Sigmoid colon (tissue), 7 donors: ENCODE results near the gene SLC4A7. TPM values are rescaled to one million over a fixed set of nuclear protein-coding genes. Genes with fewer than 3 reads are reported as not detected.
A peak's percentile ranks its signal among the peaks of the same experiment; 100 is the strongest.

Experiments
- DNase-seq: peaks from one replicate; pipeline ENCODE4 v3.0.0-alpha.2; 2019
- H3K27ac ChIP-seq, 4 donors: fragments of 200-600 bp; sonication (generic); one replicate each; pipeline ENCODE4 v1.5.1; 2016 to 2019; ENCODE audit warnings: mild to moderate bottlenecking in 1 of 4
- H3K27me3 ChIP-seq, 3 donors: fragments of 200-600 bp; sonication (generic); one replicate each; pipeline ENCODE4 v1.5.1; 2019; ENCODE audit warnings: mild to moderate bottlenecking in 1 of 3
- H3K36me3 ChIP-seq, 4 donors: fragments of 200-600 bp; sonication (generic); one replicate each; pipeline ENCODE4 v1.5.1; 2016 to 2019
- H3K4me1 ChIP-seq, 4 donors: fragments of 200-600 bp; sonication (generic); one replicate each; pipeline ENCODE4 v1.5.1; 2017 to 2019
- H3K4me3 ChIP-seq, 4 donors: fragments of 200-600 bp; sonication (generic); one replicate each; pipeline ENCODE4 v1.5.1; 2017 to 2019; ENCODE audit warnings: mild to moderate bottlenecking in 2 of 4, moderate library complexity in 1 of 4
- H3K9me3 ChIP-seq, 4 donors: fragments of 200-600 bp in 3 of 4; sonication (generic) in 3 of 4; one replicate each; pipeline versions ENCODE4 v1.5.1 to v1.6.1; 2013 to 2019
- EP300 ChIP-seq, 4 donors: sonication (generic); formaldehyde crosslinking; IDR thresholded peaks; one replicate each; pipeline ENCODE4 v1.6.1; 2017; ENCODE audit warnings: antibody characterized with exemption in 4 of 4
- POLR2A ChIP-seq, 2 donors: fragments of 450-650 bp; IDR thresholded peaks; one replicate each; pipeline ENCODE4 v1.6.1; 2016; ENCODE audit warnings: antibody characterized with exemption in 2 of 2, mild to moderate bottlenecking in 2 of 2, moderate library complexity in 2 of 2
- POLR2AphosphoS5 ChIP-seq, 4 donors: sonication (generic); formaldehyde crosslinking; IDR thresholded peaks; one replicate each; pipeline ENCODE4 v1.6.1; 2017; ENCODE audit warnings: antibody characterized with exemption in 4 of 4
- WGBS, 2 donors: extraction: QIAGEN DNeasy Blood & Tissue Kit; methylation state at CpG; one replicate each; pipeline ENCODE4 v1.1.7; 2013; 5-methylcytosine and 5-hydroxymethylcytosine counted together
- intact Hi-C: fragments of 100-400 bp; cut with DNase I; formaldehyde crosslinking; loops from one replicate; pipeline ENCODE4 v1.15.1; 2023
- polyA plus RNA-seq, 3 donors: library from polyadenylated mRNA; stranded (reverse); fragments of 200-250 nt; gene quantifications; one replicate each; pipeline ENCODE4 v1.2.3, GENCODE V29; 2013
- total RNA-seq, 4 donors: library from RNA; depleted of rRNA; stranded (reverse); fragments of >200 nt; gene quantifications; one replicate each; pipeline ENCODE4 v1.1.0, GENCODE V29; 2016
- TF ChIP-seq, protein P1 (sequence below), 4 experiments: fragments of 450-650 bp in 3 of 4; fragments of 200-600 bp in 1 of 4; IDR thresholded peaks; one replicate each; pipeline ENCODE4 v1.5.1; 2016 to 2019; ENCODE audit warnings: antibody characterized with exemption in 4 of 4, mild to moderate bottlenecking in 3 of 4, moderate library complexity in 2 of 4
- donor health status: healthy with polysubstance abuse.
- donor health status: Bipolar disorder and iron deficiency.
- donor health status: healthy.

Gene SLC4A7
- total and polyA plus RNA-seq, 7 donors, result 1.6 to 91.0 (median 63.8) TPM

DNA sequence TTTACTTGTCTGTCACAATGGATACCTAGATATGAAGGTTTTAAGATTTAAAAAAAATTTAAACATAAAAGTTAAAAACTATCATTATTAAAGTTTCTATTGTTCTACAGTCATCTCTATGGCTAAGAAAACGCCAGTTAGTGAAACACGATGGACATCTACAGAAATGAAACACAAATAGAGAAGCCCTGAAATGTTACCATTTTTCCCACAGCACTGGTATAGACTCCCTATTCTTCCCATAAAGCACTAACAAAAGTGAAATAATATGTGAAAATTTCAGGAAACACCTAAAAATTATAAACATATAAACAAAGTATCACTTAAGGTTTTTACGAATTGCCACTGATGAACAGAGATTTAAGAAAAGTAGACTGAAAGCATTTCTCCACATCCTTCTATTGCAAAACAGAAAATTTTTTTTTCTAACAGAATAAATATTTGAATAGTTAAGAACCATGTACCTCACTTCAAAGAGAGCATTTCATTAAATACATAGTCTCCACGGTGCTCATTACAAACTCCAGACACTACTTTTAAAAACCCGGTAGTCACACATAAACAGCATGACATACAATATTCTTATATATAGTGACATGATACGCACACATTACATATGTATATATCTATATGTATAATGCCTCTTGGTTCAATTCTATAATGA lies 107.9 kb downstream of the SLC4A7 start:
- Histone ChIP-seq H3K36me3 (peaks cover 0 to 17% (median 2%) of the 10 kb centered on the region in 4 donors), H3K27ac (no peak overlapping the region), H3K4me1 (peaks cover 0 to 9% (median 2%) of the 10 kb centered on the region in 4 donors), H3K9me3 (no peaks in the 10 kb centered on the region), H3K4me3 (no peak overlapping the region), H3K27me3 (no peaks in the 10 kb centered on the region)
- TF ChIP-seq POLR2A (IDR thresholded peaks at IDR 0.05), result no peak
- no peak for TF ChIP-seq POLR2AphosphoS5 (IDR thresholded peaks at IDR 0.05)
- TF ChIP-seq, protein P1, sequence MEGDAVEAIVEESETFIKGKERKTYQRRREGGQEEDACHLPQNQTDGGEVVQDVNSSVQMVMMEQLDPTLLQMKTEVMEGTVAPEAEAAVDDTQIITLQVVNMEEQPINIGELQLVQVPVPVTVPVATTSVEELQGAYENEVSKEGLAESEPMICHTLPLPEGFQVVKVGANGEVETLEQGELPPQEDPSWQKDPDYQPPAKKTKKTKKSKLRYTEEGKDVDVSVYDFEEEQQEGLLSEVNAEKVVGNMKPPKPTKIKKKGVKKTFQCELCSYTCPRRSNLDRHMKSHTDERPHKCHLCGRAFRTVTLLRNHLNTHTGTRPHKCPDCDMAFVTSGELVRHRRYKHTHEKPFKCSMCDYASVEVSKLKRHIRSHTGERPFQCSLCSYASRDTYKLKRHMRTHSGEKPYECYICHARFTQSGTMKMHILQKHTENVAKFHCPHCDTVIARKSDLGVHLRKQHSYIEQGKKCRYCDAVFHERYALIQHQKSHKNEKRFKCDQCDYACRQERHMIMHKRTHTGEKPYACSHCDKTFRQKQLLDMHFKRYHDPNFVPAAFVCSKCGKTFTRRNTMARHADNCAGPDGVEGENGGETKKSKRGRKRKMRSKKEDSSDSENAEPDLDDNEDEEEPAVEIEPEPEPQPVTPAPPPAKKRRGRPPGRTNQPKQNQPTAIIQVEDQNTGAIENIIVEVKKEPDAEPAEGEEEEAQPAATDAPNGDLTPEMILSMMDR (IDR thresholded peaks at IDR 0.05), result no peak
- no peak for TF ChIP-seq EP300 (IDR thresholded peaks at IDR 0.05)
- WGBS, 2 donors, result 81% methylated on average over 6 of the region's 6 CpGs
- intact Hi-C loops, result no loop called here
- no peak for DNase-seq

GRCh38 chr3:27368831-27369607 lies 115.2 kb downstream of the SLC4A7 start, which contains the start of gene NEK10:
Gene NEK10, minus strand, starts transcription at chr3:27369383. Its CDS starts 16,501 bp downstream, at chr3:27352882.
- DNase-seq, result peak; percentile 93
- Histone ChIP-seq H3K4me1 (peaks cover 0 to 11% (median 3%) of the 10 kb centered on the region in 4 donors), H3K27me3 (no peaks in the 10 kb centered on the region), H3K4me3 (peak within 1 kb of the TSS; percentile 46 to 77 (median 60)), H3K9me3 (no peaks in the 10 kb centered on the region), H3K36me3 (no peaks in the 10 kb centered on the region), H3K27ac (peak within 1 kb of the TSS in 2 of 4 donors; percentile 19 to 62)
- intact Hi-C loops, result no loop called here
- 1 to 2% methylated on average over 48 of the region's 48 CpGs for WGBS, 2 donors
- no peak for TF ChIP-seq EP300 (IDR thresholded peaks at IDR 0.05)
- TF ChIP-seq POLR2AphosphoS5 (IDR thresholded peaks at IDR 0.05), result peak in 2 of 4 donors; percentile 67 to 76
- TF ChIP-seq, protein P1 (IDR thresholded peaks at IDR 0.05), result no peak
- no peak for TF ChIP-seq POLR2A (IDR thresholded peaks at IDR 0.05)

- WGBS, 2 donors, result 54 to 88% methylated on average over 1 of the region's 1 CpG
- TF ChIP-seq EP300 (IDR thresholded peaks at IDR 0.05) (no peak), POLR2AphosphoS5 (IDR thresholded peaks at IDR 0.05) (no peak)
- TF ChIP-seq, protein P1 (IDR thresholded peaks at IDR 0.05), result no peak
- no peaks in the 10 kb centered on the region for H3K9me3 ChIP-seq
- H3K27me3 ChIP-seq, result no peaks in the 10 kb centered on the region
- intact Hi-C loops, result no loop called here
- no peak overlapping the region for H3K27ac ChIP-seq
- no peaks in the 10 kb centered on the region for H3K36me3 ChIP-seq
- no peak for DNase-seq
- no peak overlapping the region for H3K4me3 ChIP-seq
- H3K4me1 ChIP-seq, result peaks cover 0 to 11% (median 3%) of the 10 kb centered on the region in 4 donors
Observed at GRCh38 chr3:27366062-27366591, 118.1 kb downstream of the SLC4A7 start.

- 18 to 61% methylated on average over 7 of the region's 7 CpGs for WGBS, 2 donors
Observed at GRCh38 chr3:27360113-27361078, 123.8 kb downstream of the SLC4A7 start.

More at GRCh38 chr3:27360113-27361078, 123.8 kb downstream of the SLC4A7 start:
- H3K4me1 ChIP-seq, result peaks cover 0 to 13% (median 3%) of the 10 kb centered on the region in 4 donors
- TF ChIP-seq POLR2A (IDR thresholded peaks at IDR 0.05), result no peak
- TF ChIP-seq, protein P1 (IDR thresholded peaks at IDR 0.05), result no peak
- no peak for TF ChIP-seq EP300 (IDR thresholded peaks at IDR 0.05)
- TF ChIP-seq POLR2AphosphoS5 (IDR thresholded peaks at IDR 0.05), result no peak
- H3K27me3 ChIP-seq, result no peaks in the 10 kb centered on the region
- H3K36me3 ChIP-seq, result no peaks in the 10 kb centered on the region
- no peaks in the 10 kb centered on the region for H3K9me3 ChIP-seq
- no peak for DNase-seq
- peak overlapping the region in 2 of 4 donors; percentile 13 to 15 for H3K27ac ChIP-seq
- intact Hi-C loops, result no loop called here
- no peak overlapping the region for H3K4me3 ChIP-seq
